Lung (tissue), 12 donors: ENCODE results near the gene CLEC9A. TPM values are rescaled to one million over a fixed set of nuclear protein-coding genes. Genes with fewer than 3 reads are reported as not detected.
A peak's percentile ranks its signal among the peaks of the same experiment; 100 is the strongest.

ENCODE experiments used
- ATAC-seq: fragments of 200-7000 bp; cut with Tn5 transposase; one replicate; pipeline ENCODE4 v1.9.1; 2020; ENCODE audit warnings: moderate number of reproducible peaks; ENCODE audit not compliant: insufficient read depth, low FRiP score
- DNase-seq, 3 donors: peaks; one replicate each; pipeline ENCODE4 v3.0.0-alpha.2; 2013 to 2017
- H3K27ac ChIP-seq, 2 donors: one replicate each; pipeline ENCODE4 v1.5.1; 2013; ENCODE audit warnings: mild to moderate bottlenecking in 2 of 2, moderate library complexity in 2 of 2, control low read depth in 1 of 2, inconsistent platforms in 1 of 2, low read depth in 1 of 2, low read length in 1 of 2
- H3K27me3 ChIP-seq, 3 donors: one replicate each; pipeline ENCODE4 v1.5.1; 2013; ENCODE audit warnings: low read length in 2 of 3; ENCODE audit not compliant: control insufficient read depth in 3 of 3, insufficient read depth in 3 of 3
- H3K36me3 ChIP-seq, 4 donors: one replicate each; pipeline ENCODE4 v1.5.1; 2013; ENCODE audit warnings: low read length in 4 of 4, mild to moderate bottlenecking in 1 of 4, moderate library complexity in 1 of 4; ENCODE audit not compliant: control insufficient read depth in 4 of 4, insufficient read depth in 4 of 4
- H3K4me1 ChIP-seq, 5 donors: one replicate each; pipeline ENCODE4 v1.5.1; 2013; ENCODE audit warnings: low read length in 5 of 5, mild to moderate bottlenecking in 2 of 5, moderate library complexity in 1 of 5; ENCODE audit not compliant: control insufficient read depth in 5 of 5, insufficient read depth in 5 of 5
- H3K4me3 ChIP-seq: one replicate; pipeline ENCODE4 v1.5.1; 2013; ENCODE audit warnings: mild to moderate bottlenecking, control low read depth, moderate library complexity
- H3K9ac ChIP-seq, 2 donors: one replicate each; pipeline ENCODE4 v1.5.1; 2013; ENCODE audit warnings: low read length in 2 of 2, control low read depth in 1 of 2; ENCODE audit not compliant: insufficient read depth in 1 of 2
- H3K9me3 ChIP-seq, 4 donors: one replicate each; pipeline ENCODE4 v1.5.1; 2013; ENCODE audit warnings: low read length in 3 of 4, mild to moderate bottlenecking in 1 of 4, moderate library complexity in 1 of 4; ENCODE audit not compliant: control insufficient read depth in 4 of 4, insufficient read depth in 3 of 4
- CTCF ChIP-seq: IDR thresholded peaks from 2 replicates; pipeline ENCODE4 v1.5.1; 2012; ENCODE audit warnings: mild to moderate bottlenecking; ENCODE audit errors: control extremely low read depth, extremely low read depth
- WGBS, 2 donors: extraction: QIAGEN DNeasy Blood & Tissue Kit; methylation state at CpG; one replicate each; pipeline ENCODE4 v1.1.7; 2013; 5-methylcytosine and 5-hydroxymethylcytosine counted together
- polyA plus RNA-seq, 2 donors: library from polyadenylated mRNA; stranded (reverse); fragments of 200-250 nt; gene quantifications; one replicate each; pipeline ENCODE4 v1.2.1, GENCODE V29; 2013
- total RNA-seq, 2 donors: library from RNA; depleted of rRNA in 1 of 2; stranded (reverse); fragments of >200 nt in 1 of 2; gene quantifications; one replicate each; pipeline ENCODE4 v1.2.1, GENCODE V29; 2014 to 2021
- donor health status: control.
- donor health status: control.
- donor health status: Bipolar disorder and iron deficiency.
- donor health status: healthy.
- donor health status: DM: yes; HTN: yes; CAD: no.

Gene CLEC9A
- total and polyA plus RNA-seq, 4 donors: 0.12 to 0.60 (median 0.33) TPM

DNA sequence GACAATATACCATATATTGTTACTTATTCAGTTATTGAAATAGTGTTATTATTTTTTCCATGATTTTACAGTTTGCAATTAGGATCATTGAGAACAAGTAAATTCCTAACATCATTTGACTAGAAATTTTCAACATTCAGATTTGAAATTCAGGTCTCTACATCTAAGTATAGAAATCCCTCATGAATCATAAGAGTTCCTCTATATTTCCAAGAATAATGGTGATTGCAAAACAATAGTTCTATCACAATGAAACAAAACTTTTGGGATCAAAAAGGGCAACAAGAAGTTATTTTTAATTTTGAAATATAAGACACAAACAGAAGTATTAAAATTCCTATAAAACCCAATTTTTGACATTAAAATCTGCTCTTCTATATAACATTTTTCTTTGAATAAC, 57.5 kb downstream of the CLEC9A start:
- ATAC-seq: no peak
- no peak overlapping the region for H3K4me3 ChIP-seq
- H3K27me3 ChIP-seq: no peaks in the 10 kb centered on the region
- no peak for TF ChIP-seq CTCF
- no peak overlapping the region for H3K9ac ChIP-seq
- H3K27ac ChIP-seq: no peak overlapping the region
- H3K36me3 ChIP-seq: no peaks in the 10 kb centered on the region
- peaks cover 0 to 4% (median 0%) of the 10 kb centered on the region in 5 donors for H3K4me1 ChIP-seq
- H3K9me3 ChIP-seq: peaks cover 0 to 3% (median 1%) of the 10 kb centered on the region in 4 donors
- DNase-seq: no peak

DNA sequence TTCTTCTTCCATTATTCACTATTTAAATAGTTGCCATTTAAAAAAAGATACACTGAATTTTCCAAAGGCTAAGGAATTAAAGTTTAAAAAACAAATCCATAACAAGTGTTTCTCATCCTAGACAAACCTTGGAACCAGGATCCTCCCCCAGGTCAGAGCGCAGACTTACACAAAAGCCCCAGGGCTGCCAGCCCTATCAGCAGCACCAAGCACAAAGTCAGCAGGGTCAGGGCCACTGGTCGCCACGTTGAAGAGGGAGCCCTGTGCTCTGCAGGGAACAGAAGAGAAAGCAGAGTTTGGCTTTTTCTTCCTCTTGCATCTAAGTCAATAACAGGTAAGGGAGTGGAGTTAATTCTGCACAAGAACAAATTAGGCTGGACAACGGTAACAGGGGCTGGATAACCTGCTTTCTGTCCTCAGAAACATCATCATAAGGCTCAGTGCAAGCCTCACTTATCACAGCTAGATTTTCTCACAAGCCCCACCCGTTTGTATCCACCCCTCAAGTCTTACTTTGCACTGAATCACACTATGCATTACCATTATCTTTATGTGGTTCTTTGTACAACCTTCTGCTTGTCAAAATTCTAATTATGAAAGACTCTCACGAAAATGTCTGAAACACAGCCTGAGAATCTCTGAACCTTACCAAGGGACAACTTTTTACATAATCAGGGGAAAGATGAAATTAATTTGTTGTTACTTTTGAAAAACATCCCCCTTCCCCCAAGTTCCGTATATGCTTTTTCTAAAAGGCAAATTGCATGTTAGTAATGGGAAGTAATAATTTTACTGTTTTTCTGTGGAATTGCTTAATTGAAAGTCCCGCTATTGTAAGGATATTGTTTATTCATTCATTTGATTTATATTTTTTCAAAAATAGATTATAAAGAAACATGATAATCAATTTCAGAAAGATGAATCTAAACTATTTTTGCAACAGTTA, 58.7 kb downstream of the CLEC9A start:
- Histone ChIP-seq H3K27me3 (no peaks in the 10 kb centered on the region), H3K4me3 (no peak overlapping the region), H3K36me3 (no peaks in the 10 kb centered on the region), H3K9ac (no peak overlapping the region), H3K27ac (no peak overlapping the region), H3K9me3 (peaks cover 0 to 3% (median 0%) of the 10 kb centered on the region in 4 donors), H3K4me1 (peaks cover 0 to 4% (median 0%) of the 10 kb centered on the region in 5 donors)
- ATAC-seq: no peak
- DNase-seq: no peak
- 45 to 57% methylated on average over 8 of the region's 8 CpGs for WGBS, 2 donors
- TF ChIP-seq CTCF: no peak

- ATAC-seq: peak; percentile 32
- no peak for TF ChIP-seq CTCF
- Histone ChIP-seq H3K4me3 (no peak overlapping the region), H3K27me3 (no peaks in the 10 kb centered on the region), H3K9me3 (no peaks in the 10 kb centered on the region), H3K27ac (peak overlapping the region in 1 of 2 donors; percentile 21), H3K4me1 (peaks cover 0 to 5% (median 3%) of the 10 kb centered on the region in 5 donors), H3K36me3 (no peaks in the 10 kb centered on the region), H3K9ac (no peak overlapping the region)
- DNase-seq: no peak
- 33 to 48% methylated on average over 4 of the region's 4 CpGs for WGBS, 2 donors
Measured at GRCh38 chr12:10094646-10095395, 64.3 kb downstream of the CLEC9A start.
